Measurements from ENCODE around the gene USP3.

GRCh38 chr15:63463793-63464192 is 40.6 kb upstream of the USP3 start:
- no peak for TF ChIP-seq CTCF (conservative IDR thresholded peaks at IDR 0.05; ENCODE audit: low read depth, low read length)
- no peak for TF ChIP-seq USF2 (IDR thresholded peaks at IDR 0.05; ENCODE audit: low read depth, low read length)
- TF ChIP-seq POLR2A (IDR thresholded peaks at IDR 0.05; ENCODE audit: low read depth, low read length): no peak
- TF ChIP-seq FOS (IDR thresholded peaks at IDR 0.05; ENCODE audit: low read depth, low read length): no peak
- no peak for TF ChIP-seq RAD21 (IDR thresholded peaks at IDR 0.05; ENCODE audit: low read length)
- no peak for TF ChIP-seq ELK1 (IDR thresholded peaks at IDR 0.05; ENCODE audit: borderline replicate concordance, low read depth, low read length)
- no peak for TF ChIP-seq CEBPB (IDR thresholded peaks at IDR 0.05; ENCODE audit: low read depth, low read length)
- no peak for TF ChIP-seq MAFK (IDR thresholded peaks at IDR 0.05; ENCODE audit: low read depth, low read length)
- TF ChIP-seq BHLHE40 (IDR thresholded peaks at IDR 0.05; ENCODE audit: low read depth, low read length): no peak
- TF ChIP-seq RFX5 (IDR thresholded peaks at IDR 0.05; ENCODE audit: low read depth, low read length): no peak
- TF ChIP-seq SMC3 (IDR thresholded peaks at IDR 0.05; ENCODE audit: low read depth, low read length): no peak
- TF ChIP-seq RCOR1 (IDR thresholded peaks at IDR 0.05; ENCODE audit: insufficient replicate concordance, low read length): no peak
- no peak for TF ChIP-seq CHD1 (IDR thresholded peaks at IDR 0.05; ENCODE audit: low read depth, low read length)
- no peak for TF ChIP-seq MAZ (IDR thresholded peaks at IDR 0.05; ENCODE audit: borderline replicate concordance, low read depth, low read length)
